GM12875 (cell line): ENCODE data around the gene GJC2.

ENCODE experiments used
- H3K4me3 ChIP-seq: one replicate; pipeline ENCODE4 v1.5.1; 2011; ENCODE audit warnings: low read depth, low read length, control low read depth
- CTCF ChIP-seq: IDR thresholded peaks from 2 replicates; pipeline ENCODE4 v1.5.1; 2011; ENCODE audit warnings: low read depth, mild to moderate bottlenecking, control low read depth, inconsistent platforms, low read length, moderate library complexity, borderline replicate concordance; ENCODE audit not compliant: insufficient read depth

GJC2 gene

GRCh38 chr1:228205526-228206436 is 56.1 kb downstream of the GJC2 start:
- H3K4me3 ChIP-seq, result no peak overlapping the region
- TF ChIP-seq CTCF, result no peak

DNA sequence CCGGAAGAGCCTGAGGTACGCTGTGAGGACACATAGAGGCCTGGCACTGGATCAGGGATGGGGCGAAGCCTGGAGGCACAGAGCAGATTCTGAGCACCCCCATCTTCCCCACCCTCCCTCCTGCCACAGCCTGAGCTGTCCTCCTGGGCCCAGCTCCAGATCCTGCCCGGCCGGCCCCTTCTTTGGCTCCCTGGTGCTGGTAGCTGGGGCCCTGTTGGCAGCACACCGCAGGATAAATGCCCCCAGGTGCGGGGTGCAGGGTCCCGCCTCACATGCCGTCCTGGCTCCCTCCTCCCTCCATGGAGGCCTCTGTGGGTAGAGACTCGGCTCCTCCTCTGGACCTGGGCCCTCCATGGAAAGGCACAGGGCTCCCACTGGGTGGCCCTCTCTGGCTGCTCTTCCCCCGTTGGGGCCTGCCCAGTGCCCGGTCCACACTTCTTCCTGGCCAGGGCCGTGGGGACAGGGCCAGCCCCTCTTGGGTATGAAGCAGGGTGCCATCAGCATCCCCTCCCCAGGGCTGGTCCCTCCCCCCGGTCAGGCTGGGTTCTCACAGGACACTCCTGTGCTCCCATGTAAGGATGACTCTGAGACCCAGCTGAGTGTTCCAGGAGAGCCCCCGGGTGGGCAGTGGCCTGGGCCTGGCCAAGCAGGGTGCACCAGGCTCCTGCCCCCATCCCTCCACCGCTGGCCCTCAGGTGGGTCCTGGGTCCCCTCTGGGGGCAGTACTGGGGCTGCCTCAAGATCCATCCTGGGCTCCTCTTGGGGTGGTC is 57.0 kb downstream of the GJC2 start:
- TF ChIP-seq CTCF, result no peak
- no peak overlapping the region for H3K4me3 ChIP-seq

- no peak for TF ChIP-seq CTCF
- no peak overlapping the region for H3K4me3 ChIP-seq
Observed at GRCh38 chr1:228207381-228207810, 57.7 kb downstream of the GJC2 start.

GRCh38 chr1:228207851-228208821 is 58.4 kb downstream of the GJC2 start, which contains the start of gene OBSCN:
OBSCN (plus strand) TSS chr1:228208044; CDS start chr1:228211784, 3,740 bp downstream.
- no peak for TF ChIP-seq CTCF
- no peak within 1 kb of the TSS for H3K4me3 ChIP-seq

DNA sequence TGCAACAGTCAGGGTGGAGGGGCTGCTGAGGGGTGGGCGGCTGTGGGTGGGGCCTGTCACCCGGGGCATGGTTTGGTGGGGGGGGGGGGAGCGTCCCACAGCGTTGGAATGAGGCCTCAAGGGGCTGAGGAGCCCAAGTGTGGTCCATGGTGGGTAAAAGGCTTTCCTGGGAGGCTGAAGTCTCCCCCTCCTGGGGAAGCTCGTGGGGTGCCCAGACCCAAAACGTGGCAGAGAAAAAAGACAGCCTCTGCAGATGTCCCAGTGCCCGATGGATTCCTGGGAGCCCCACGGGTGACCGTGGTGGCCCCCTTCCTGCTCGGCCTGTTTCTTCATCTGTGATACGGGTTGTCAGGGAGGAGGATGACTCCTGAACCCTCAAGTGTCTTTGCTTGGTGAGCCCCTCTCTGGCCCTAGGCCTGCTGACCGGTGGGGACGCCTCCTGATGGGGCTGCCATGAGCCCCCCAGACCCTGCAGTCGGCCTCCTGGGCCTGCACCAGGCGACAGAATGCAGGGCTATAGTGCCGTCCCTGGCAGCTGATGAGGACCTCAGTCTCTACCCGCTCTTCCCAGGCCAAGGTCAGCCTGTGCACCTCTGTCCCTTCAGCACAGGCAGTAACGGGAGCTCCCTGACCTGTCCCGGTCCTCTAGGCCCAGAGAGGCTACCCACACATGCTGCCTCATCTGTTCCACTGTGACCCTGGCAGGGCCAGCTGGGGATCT is 59.3 kb downstream of the GJC2 start:
- TF ChIP-seq CTCF, result no peak
- H3K4me3 ChIP-seq, result no peak overlapping the region
